SIG-M5 (cell line): ENCODE results near the gene RSPH1.
"Not testable (repeated sequence)": the region's sequence is repeated elsewhere in the genome, so short reads cannot be mapped to it uniquely, and the experiment has no call there.

Experiments used
- DNase-seq: peaks from one replicate; lab custom pipeline; 2025; lab: John Stamatoyannopoulos, UW

RSPH1 gene

DNA sequence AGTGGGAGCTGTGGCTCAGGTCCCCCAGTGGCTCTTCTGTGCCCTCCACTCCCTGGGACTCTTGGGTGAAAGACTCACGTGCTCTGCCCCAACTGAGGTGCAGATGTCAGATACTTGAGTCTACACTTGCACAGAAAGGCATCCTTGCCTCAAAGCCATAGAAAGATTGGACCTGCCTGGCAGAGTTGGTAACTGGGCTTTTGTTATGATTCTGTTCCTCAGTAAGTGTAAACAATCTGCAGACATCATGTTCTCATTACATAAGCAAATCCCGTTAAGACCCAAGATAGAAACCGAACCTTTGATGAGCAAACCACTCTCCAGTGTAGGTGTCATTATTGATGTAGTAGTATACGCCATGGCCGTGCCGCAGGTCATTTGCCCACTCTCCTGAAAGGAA, 10.0 kb downstream of the RSPH1 start:
- DNase-seq = no peak

- no peak for DNase-seq
These were observed 11.1 kb downstream of the RSPH1 start for GRCh38 chr21:42484966-42485365.

GRCh38 chr21:42481169-42481568, 14.9 kb downstream of the RSPH1 start:
- DNase-seq = no peak

GRCh38 chr21:42480736-42481135, 15.3 kb downstream of the RSPH1 start:
- no peak for DNase-seq

- DNase-seq = no peak
These were observed 16.4 kb downstream of the RSPH1 start for GRCh38 chr21:42479582-42479981.

DNA sequence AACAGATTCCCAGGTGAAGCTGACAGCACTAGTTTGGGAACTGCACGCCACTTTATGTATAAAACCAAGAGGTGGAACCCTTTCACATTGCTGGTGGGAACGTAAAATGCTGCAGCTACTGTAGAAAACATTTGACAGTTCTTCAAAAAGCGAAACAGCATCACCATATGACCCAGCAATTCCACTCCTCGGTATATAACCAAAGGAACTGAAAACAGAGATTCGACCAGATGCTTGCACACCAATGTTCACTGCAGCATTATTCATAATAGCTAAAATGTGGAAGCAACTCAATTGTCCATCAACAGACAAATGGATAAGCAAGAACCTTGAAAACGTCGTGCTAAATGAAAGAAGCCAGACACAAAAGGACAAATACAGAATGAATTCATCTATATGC, 17.5 kb downstream of the RSPH1 start:
- no peak for DNase-seq

- DNase-seq = no peak
These were observed 19.4 kb downstream of the RSPH1 start for GRCh38 chr21:42476388-42477331.

DNA sequence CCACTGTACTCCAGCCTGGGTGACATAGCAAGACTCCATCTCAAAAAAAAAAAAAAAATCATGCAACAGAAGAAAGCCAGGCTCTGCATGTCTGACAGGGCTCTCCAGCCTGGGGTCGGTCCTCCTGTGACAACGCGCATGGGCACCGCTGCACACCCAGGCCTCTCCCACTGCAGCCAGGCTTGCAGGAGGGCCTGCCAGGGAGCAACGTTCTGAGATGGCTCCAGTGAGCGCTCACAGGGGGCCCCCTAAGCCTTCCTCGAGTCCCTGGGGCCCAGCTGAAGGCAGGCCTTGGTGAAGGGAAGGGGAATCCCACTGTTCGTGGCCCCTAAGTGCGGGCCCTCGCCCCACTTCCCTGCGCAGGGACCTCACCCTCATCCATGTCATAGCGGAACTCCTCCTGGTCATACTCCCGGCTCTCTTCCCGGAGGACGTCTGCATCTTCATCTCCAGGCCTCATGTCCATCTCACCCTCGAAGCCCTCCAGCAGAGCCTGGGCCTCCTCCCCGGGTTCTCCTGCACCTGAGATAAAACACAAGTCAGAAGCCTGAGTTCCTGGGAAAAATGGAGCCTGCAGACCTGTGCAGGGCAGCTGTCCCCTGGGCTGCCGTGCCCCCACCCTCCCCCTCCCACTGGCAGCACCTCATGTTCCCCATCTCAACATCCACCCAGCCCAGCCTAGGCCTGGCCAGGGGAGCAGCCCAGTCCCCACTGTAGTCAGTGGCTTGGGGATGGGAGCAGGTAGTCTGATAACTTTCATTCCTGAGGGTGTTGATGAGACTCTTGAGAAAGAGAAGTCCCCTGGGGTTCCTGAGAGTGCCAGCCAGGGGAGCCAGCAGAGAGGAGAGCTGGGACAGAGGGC, 20.3 kb downstream of the RSPH1 start:
- no peak for DNase-seq

DNA sequence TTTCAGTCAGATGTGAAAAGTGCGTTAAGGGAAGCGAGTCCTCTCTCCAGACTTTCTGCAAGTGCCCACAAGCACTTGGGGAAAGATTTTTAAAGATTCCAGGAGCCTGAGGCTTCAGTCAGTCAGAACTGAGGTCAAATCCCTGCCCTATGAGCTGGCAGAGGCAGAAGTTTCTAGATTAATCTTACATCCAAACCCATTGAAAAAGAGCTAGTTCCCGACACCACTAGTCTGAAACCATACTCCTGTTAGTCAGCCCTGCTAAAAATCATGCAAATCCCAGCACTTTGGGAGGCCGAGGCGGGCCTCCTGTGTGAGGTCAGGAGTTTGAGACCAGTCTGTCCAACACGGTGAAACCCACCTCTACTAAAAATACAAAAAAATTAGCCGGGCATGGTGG, 21.0 kb downstream of the RSPH1 start:
- DNase-seq = no peak

- no peak for DNase-seq
These were observed 21.8 kb downstream of the RSPH1 start for GRCh38 chr21:42474043-42474831.

GRCh38 chr21:42473498-42474042, 22.5 kb downstream of the RSPH1 start:
- no peak for DNase-seq

- no peak for DNase-seq
These were observed 23.5 kb downstream of the RSPH1 start for GRCh38 chr21:42472521-42472920.

- DNase-seq = no peak
These were observed 24.2 kb downstream of the RSPH1 start for GRCh38 chr21:42471716-42472330.

GRCh38 chr21:42471206-42471605, 24.8 kb downstream of the RSPH1 start:
- DNase-seq = no peak

DNA sequence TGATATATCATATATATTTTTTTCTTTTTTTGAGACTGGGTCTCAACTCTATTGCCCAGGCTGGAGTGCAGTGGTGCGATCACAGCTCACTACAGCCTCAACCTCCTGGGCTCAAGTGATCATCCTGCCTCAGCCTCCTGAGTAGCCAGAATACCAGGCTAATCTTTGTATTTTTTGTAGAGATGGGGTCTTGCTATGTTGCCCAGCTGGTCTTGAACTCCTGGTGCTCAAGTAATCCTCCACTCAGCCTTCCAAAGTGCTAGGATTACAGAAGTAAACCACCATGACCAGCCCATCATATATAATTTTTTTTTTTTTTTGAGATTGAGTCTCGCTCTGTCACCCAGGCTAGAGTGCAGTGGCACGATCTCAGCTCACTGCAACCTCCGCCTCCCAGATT, 26.3 kb downstream of the RSPH1 start:
- not testable (repeated sequence) for DNase-seq

DNA sequence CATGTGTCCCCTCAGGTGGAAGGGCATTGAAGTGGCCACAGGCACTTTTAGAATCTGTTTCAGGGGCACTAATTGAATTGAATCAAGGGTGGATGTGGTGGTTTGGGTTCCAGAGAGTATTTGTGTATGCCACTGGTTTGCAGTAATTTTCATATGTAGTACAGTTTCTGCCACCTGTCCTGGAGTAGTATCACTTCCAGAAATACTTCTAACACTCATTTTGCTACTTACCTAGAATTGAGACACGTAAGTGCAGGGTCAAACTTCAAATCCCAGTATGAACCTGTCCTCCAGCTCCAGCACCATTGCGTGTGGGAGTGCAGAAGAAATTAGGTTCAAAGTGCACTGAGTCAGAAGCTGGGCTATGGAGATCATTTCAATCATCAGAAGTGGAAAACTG, 26.8 kb downstream of the RSPH1 start:
- DNase-seq = no peak

- DNase-seq = no peak
These were observed 27.4 kb downstream of the RSPH1 start for GRCh38 chr21:42468491-42469131.

GRCh38 chr21:42467140-42467983, 28.7 kb downstream of the RSPH1 start:
- no peak for DNase-seq

GRCh38 chr21:42466700-42467099, 29.3 kb downstream of the RSPH1 start:
- no peak for DNase-seq

GRCh38 chr21:42465803-42466127, 30.3 kb downstream of the RSPH1 start:
- DNase-seq = no peak
